Activated B cell treated with CpG ODN at 0.5 μM for 24 hours (primary cell): Measurements from ENCODE around the gene COL18A1. TPM values are rescaled to one million over a fixed set of nuclear protein-coding genes. Genes with fewer than 3 reads are reported as not detected.
A peak's percentile ranks its signal among the peaks of the same experiment; 100 is the strongest.

Experiments
- ATAC-seq: fragments of 200-7000 bp; cut with Tn5 transposase; one replicate; pipeline ENCODE4 v1.10.0; 2021; ENCODE audit warnings: low read depth, mild to moderate bottlenecking, moderate library complexity
- CTCF ChIA-PET: fragments of 350-600 bp; sonication (Branson Sonifier 250); formaldehyde crosslinking; loops from one replicate; lab custom pipeline; 2021; ENCODE audit warnings: antibody characterized with exemption; lab: Charles Lee
- POLR2A ChIA-PET: fragments of 350-600 bp; sonication (Branson Sonifier 250); formaldehyde crosslinking; loops from one replicate; lab custom pipeline; 2021; ENCODE audit warnings: antibody characterized with exemption; lab: Charles Lee
- DNase-seq: peaks from one replicate; pipeline ENCODE4 v3.0.0; 2022
- H3K27ac Mint-ChIP-seq: one replicate; pipeline ENCODE4 v1.8.0; 2020; ENCODE audit warnings: mixed read lengths
- H3K27me3 Mint-ChIP-seq: one replicate; pipeline ENCODE4 v1.8.0; 2021; ENCODE audit warnings: mixed read lengths
- H3K36me3 Mint-ChIP-seq: one replicate; pipeline ENCODE4 v1.8.0; 2021; ENCODE audit warnings: low read depth, mixed read lengths
- H3K4me1 Mint-ChIP-seq: one replicate; pipeline ENCODE4 v1.8.0; 2021; ENCODE audit warnings: mixed read lengths
- H3K4me3 Mint-ChIP-seq: one replicate; pipeline ENCODE4 v1.8.0; 2020; ENCODE audit warnings: mild to moderate bottlenecking, mixed read lengths
- H3K9me3 Mint-ChIP-seq: one replicate; pipeline ENCODE4 v1.8.0; 2020; ENCODE audit warnings: mixed read lengths
- CTCF ChIP-seq: fragments of 200-600 bp; IDR thresholded peaks from one replicate; pipeline ENCODE4 v1.8.0; 2022; ENCODE audit warnings: antibody characterized with exemption, mild to moderate bottlenecking
- intact Hi-C: fragments of 100-400 bp; cut with micrococcal nuclease; formaldehyde crosslinking; loops from one replicate; pipeline ENCODE4 v1.15.1; 2024
- total RNA-seq: library from RNA; stranded (reverse); gene quantifications from 2 replicates; pipeline ENCODE4 v1.2.3, GENCODE V29; 2022

The COL18A1 gene
- total RNA-seq, 1 donor from 2014 or later, result 1.6 TPM

- CTCF ChIA-PET, result no interaction called here
- ATAC-seq (no peak), DNase-seq (peak; percentile 12)
- Mint-ChIP-seq H3K27me3 (no peaks in the 10 kb centered on the region), H3K36me3 (peaks cover 2% of the 10 kb centered on the region), H3K9me3 (no peaks in the 10 kb centered on the region), H3K4me3 (no peak overlapping the region), H3K27ac (no peak overlapping the region), H3K4me1 (peaks cover 4% of the 10 kb centered on the region)
- POLR2A ChIA-PET, result no interaction called here
- intact Hi-C loops, result no loop called here
- no peak for TF ChIP-seq CTCF
These were observed 134.3 kb downstream of the COL18A1 start for GRCh38 chr21:45539046-45539795.

- no peaks in the 10 kb centered on the region for H3K27me3 Mint-ChIP-seq
- H3K9me3 Mint-ChIP-seq, result no peaks in the 10 kb centered on the region
- H3K27ac Mint-ChIP-seq, result no peak overlapping the region
- ChIA-PET POLR2A (no interaction called here), CTCF (no interaction called here)
- peak overlapping the region; percentile 77 for H3K4me3 Mint-ChIP-seq
- peaks cover 2% of the 10 kb centered on the region for H3K36me3 Mint-ChIP-seq
- intact Hi-C loops, result loop anchor here (5.0 kb wide), 2 partner anchors 63 to 253 kb away; partner anchors contain the start of gene POFUT2
- H3K4me1 Mint-ChIP-seq, result peaks cover 4% of the 10 kb centered on the region
- TF ChIP-seq CTCF, result no peak
- ATAC-seq (no peak), DNase-seq (peak; percentile 13)
These were observed 135.0 kb downstream of the COL18A1 start for GRCh38 chr21:45539796-45540600.

GRCh38 chr21:45540601-45540970, 135.6 kb downstream of the COL18A1 start:
- CTCF ChIA-PET, result no interaction called here
- Mint-ChIP-seq H3K27me3 (no peaks in the 10 kb centered on the region), H3K4me3 (peak overlapping the region; percentile 77), H3K9me3 (no peaks in the 10 kb centered on the region), H3K4me1 (peaks cover 4% of the 10 kb centered on the region), H3K36me3 (peaks cover 2% of the 10 kb centered on the region), H3K27ac (no peak overlapping the region)
- POLR2A ChIA-PET, result no interaction called here
- ATAC-seq (no peak), DNase-seq (peak; percentile 10)
- intact Hi-C loops, result loop anchor here (5.0 kb wide), 2 partner anchors 63 to 253 kb away; partner anchors contain the start of gene POFUT2
- TF ChIP-seq CTCF, result no peak

GRCh38 chr21:45541221-45542039, 136.5 kb downstream of the COL18A1 start:
- Mint-ChIP-seq H3K9me3 (no peaks in the 10 kb centered on the region), H3K4me3 (peak overlapping the region; percentile 77), H3K27ac (no peak overlapping the region), H3K27me3 (no peaks in the 10 kb centered on the region), H3K4me1 (peaks cover 4% of the 10 kb centered on the region), H3K36me3 (peaks cover 2% of the 10 kb centered on the region)
- ATAC-seq, result peak; percentile 62
- intact Hi-C loops, result loop anchor here (1.0 to 5.0 kb wide), 6 partner anchors 10 to 254 kb away; partner anchors contain the start of gene POFUT2
- ChIA-PET CTCF (no interaction called here), POLR2A (no interaction called here)
- no peak for TF ChIP-seq CTCF
- peak; percentile 48 for DNase-seq
